Measurements from ENCODE around the gene TBCK.
"Not testable (repeated sequence)": the region's sequence is repeated elsewhere in the genome, so short reads cannot be mapped to it uniquely, and the experiment has no call there.

Gene TBCK

GRCh38 chr4:106315968-106316772 lies at the start of gene TBCK, which contains the start of gene AIMP1:
TSS of gene TBCK (minus strand) at chr4:106316209. CDS start at chr4:106308960, 7,249 bp downstream.
TSS of gene AIMP1 (plus strand) at chr4:106316550. CDS start at chr4:106325010, 8,460 bp downstream.
- DNase-seq: peak; percentile 84 to 88

GRCh38 chr4:106365613-106366012 lies 49.6 kb upstream of the TBCK start:
- DNase-seq: no peak

GRCh38 chr4:106364282-106364681 lies 48.3 kb upstream of the TBCK start:
- no peak for DNase-seq

GRCh38 chr4:106362086-106362825 lies 46.2 kb upstream of the TBCK start:
- DNase-seq: no peak

- no peak for DNase-seq
Measured at GRCh38 chr4:106358899-106359298, 42.9 kb upstream of the TBCK start.

GRCh38 chr4:106355193-106355592 lies 39.2 kb upstream of the TBCK start:
- DNase-seq: no peak

GRCh38 chr4:106353786-106354185 lies 37.8 kb upstream of the TBCK start:
- DNase-seq: no peak

GRCh38 chr4:106351016-106351415 lies 35.0 kb upstream of the TBCK start:
- no peak for DNase-seq

GRCh38 chr4:106347167-106347566 lies 31.2 kb upstream of the TBCK start:
- no peak for DNase-seq

GRCh38 chr4:106344647-106344970 lies 28.6 kb upstream of the TBCK start:
- DNase-seq: no peak

GRCh38 chr4:106343865-106344646 lies 28.0 kb upstream of the TBCK start:
- no peak for DNase-seq

- no peak for DNase-seq
Measured at GRCh38 chr4:106340774-106341173, 24.8 kb upstream of the TBCK start.

- DNase-seq: no peak
Measured at GRCh38 chr4:106339431-106339830, 23.4 kb upstream of the TBCK start.

GRCh38 chr4:106338671-106339070 lies 22.7 kb upstream of the TBCK start:
- DNase-seq: no peak

GRCh38 chr4:106337916-106338315 lies 21.9 kb upstream of the TBCK start:
- DNase-seq: no peak

- no peak for DNase-seq
Measured at GRCh38 chr4:106336618-106337017, 20.6 kb upstream of the TBCK start.

GRCh38 chr4:106334741-106335470 lies 18.9 kb upstream of the TBCK start:
- no peak for DNase-seq

GRCh38 chr4:106333186-106333585 lies 17.2 kb upstream of the TBCK start:
- no peak for DNase-seq

- no peak for DNase-seq
Measured at GRCh38 chr4:106329041-106329618, 13.1 kb upstream of the TBCK start.

GRCh38 chr4:106325800-106326199 lies 9.8 kb upstream of the TBCK start:
- DNase-seq: no peak

- DNase-seq: no peak
Measured at GRCh38 chr4:106323119-106323518, 7.1 kb upstream of the TBCK start.

- DNase-seq: not testable (repeated sequence)
Measured at GRCh38 chr4:106321814-106322213, 5.8 kb upstream of the TBCK start.

All from stimulated activated CD4-positive, alpha-beta T cell treated with anti-CD3 and anti-CD28 coated beads, Interleukin-2, amount 100 ng/mL, for 24 hours (primary cell).